Lower lobe of right lung (tissue), 2 donors: ENCODE measurements around the gene CADM4. TPM values are rescaled to one million over a fixed set of nuclear protein-coding genes. Genes with fewer than 3 reads are reported as not detected.

Experiments
- ATAC-seq, 2 donors: fragments of 200-7000 bp; cut with Tn5 transposase; one replicate each; pipeline ENCODE4 v1.9.1; 2020 to 2022; ENCODE audit warnings: mild to moderate bottlenecking in 2 of 2, moderate library complexity in 2 of 2
- DNase-seq: peaks from one replicate; pipeline ENCODE4 v3.0.0-alpha.2; 2020
- H3K27ac ChIP-seq: fragments of 200-600 bp; one replicate; pipeline ENCODE4 v1.8.0; 2022
- H3K27me3 ChIP-seq: fragments of 200-600 bp; one replicate; pipeline ENCODE4 v1.8.0; 2022; ENCODE audit warnings: low read depth
- H3K36me3 ChIP-seq: fragments of 200-600 bp; one replicate; pipeline ENCODE4 v1.8.0; 2022; ENCODE audit warnings: mild to moderate bottlenecking
- H3K4me1 ChIP-seq: fragments of 200-600 bp; one replicate; pipeline ENCODE4 v1.8.0; 2022
- H3K4me3 ChIP-seq: fragments of 200-600 bp; one replicate; pipeline ENCODE4 v1.8.0; 2022; ENCODE audit warnings: mild to moderate bottlenecking
- H3K9me3 ChIP-seq: fragments of 200-600 bp; one replicate; pipeline ENCODE4 v1.8.0; 2022
- intact Hi-C: fragments of 100-400 bp; cut with DNase I; formaldehyde crosslinking; loops from one replicate; pipeline ENCODE4 v1.11.0; 2022
- total RNA-seq: library from RNA; stranded (reverse); fragmentation: NEBNext Ultra II Directional; extraction: Animal tissue kit (Norgen Biotek cat#: 25700); gene quantifications from one replicate; pipeline ENCODE4 v1.2.1, GENCODE V29; 2021
- TF ChIP-seq, protein P1 (sequence below): fragments of 200-600 bp; IDR thresholded peaks from one replicate; pipeline ENCODE4 v1.8.0; 2022; ENCODE audit warnings: antibody characterized with exemption, mild to moderate bottlenecking
- donor health status: DM: no; HTN: yes; CAD: no; lungs with severe emphysema.

The CADM4 gene
- total RNA-seq, 1 donor from 2014 or later = 8.1 TPM

DNA sequence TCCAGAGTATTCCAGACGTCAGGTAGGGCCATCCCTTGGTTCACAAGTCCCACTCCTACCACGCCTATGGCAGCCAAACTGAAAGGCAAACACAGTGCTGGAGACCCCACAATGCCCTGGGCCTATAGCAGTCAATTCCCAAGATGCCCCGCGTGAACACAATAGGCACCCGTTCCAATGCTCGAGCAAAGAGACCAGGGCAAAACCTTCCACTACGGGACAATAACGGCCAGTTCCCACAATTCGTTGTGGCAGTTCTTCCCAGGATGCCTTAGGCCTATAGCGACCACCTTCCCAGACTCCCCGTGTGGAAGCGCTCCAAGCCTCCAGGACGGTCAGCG lies 20.8 kb downstream of the CADM4 start:
- DNase-seq = no peak
- Histone ChIP-seq H3K4me1 (peaks cover 18% of the 10 kb centered on the region), H3K4me3 (peak overlapping the region; percentile 97), H3K27me3 (no peaks in the 10 kb centered on the region), H3K27ac (peak overlapping the region; percentile 97), H3K36me3 (no peaks in the 10 kb centered on the region), H3K9me3 (no peaks in the 10 kb centered on the region)
- ATAC-seq = peak; percentile 40 to 67
- TF ChIP-seq, protein P1, sequence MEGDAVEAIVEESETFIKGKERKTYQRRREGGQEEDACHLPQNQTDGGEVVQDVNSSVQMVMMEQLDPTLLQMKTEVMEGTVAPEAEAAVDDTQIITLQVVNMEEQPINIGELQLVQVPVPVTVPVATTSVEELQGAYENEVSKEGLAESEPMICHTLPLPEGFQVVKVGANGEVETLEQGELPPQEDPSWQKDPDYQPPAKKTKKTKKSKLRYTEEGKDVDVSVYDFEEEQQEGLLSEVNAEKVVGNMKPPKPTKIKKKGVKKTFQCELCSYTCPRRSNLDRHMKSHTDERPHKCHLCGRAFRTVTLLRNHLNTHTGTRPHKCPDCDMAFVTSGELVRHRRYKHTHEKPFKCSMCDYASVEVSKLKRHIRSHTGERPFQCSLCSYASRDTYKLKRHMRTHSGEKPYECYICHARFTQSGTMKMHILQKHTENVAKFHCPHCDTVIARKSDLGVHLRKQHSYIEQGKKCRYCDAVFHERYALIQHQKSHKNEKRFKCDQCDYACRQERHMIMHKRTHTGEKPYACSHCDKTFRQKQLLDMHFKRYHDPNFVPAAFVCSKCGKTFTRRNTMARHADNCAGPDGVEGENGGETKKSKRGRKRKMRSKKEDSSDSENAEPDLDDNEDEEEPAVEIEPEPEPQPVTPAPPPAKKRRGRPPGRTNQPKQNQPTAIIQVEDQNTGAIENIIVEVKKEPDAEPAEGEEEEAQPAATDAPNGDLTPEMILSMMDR = no peak
- intact Hi-C loops = no loop called here

DNA sequence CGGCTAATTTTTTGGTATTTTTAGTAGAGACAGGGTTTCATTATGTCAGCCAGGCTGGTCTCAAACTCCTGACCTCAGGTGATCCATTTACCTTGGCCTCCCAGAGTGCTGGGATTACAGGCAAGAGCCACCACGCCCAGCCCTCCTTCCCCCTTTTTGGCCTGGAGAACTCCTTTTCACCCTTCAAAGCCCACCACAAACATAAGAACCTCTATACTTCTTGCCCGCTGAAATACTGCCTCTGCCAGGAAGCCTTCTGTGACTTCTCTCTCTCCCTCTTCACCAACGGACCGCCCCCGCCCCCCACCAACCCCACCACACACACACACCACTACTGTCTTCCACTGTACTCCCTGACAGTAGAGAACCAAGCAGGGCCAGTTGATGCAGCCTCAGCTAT lies 22.7 kb downstream of the CADM4 start:
- Histone ChIP-seq H3K27me3 (no peaks in the 10 kb centered on the region), H3K36me3 (peaks cover 14% of the 10 kb centered on the region), H3K4me1 (peaks cover 18% of the 10 kb centered on the region), H3K27ac (no peak overlapping the region), H3K4me3 (no peak overlapping the region), H3K9me3 (no peaks in the 10 kb centered on the region)
- intact Hi-C loops = no loop called here
- ATAC-seq (no peak), DNase-seq (no peak)
- TF ChIP-seq, protein P1 = no peak

DNA sequence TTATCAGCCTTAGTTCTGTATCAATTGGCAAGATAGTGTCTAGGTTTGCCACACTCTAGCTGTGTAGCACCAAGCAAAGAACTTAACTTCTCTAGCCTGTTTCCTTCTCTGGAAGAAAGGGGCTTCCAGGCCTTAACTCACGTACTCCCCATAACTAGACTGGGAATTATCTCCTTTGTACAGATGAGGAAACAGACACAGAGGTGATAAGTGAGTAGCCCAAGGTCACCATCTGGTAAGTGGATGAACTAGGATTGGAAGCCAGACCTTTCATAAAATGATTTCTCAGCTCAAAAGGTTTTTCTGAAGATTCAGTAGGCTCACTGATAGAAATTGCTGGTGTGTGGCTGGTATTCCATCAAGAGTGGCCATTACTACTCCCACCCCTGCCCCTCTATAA lies 23.3 kb downstream of the CADM4 start:
- intact Hi-C loops = no loop called here

DNA sequence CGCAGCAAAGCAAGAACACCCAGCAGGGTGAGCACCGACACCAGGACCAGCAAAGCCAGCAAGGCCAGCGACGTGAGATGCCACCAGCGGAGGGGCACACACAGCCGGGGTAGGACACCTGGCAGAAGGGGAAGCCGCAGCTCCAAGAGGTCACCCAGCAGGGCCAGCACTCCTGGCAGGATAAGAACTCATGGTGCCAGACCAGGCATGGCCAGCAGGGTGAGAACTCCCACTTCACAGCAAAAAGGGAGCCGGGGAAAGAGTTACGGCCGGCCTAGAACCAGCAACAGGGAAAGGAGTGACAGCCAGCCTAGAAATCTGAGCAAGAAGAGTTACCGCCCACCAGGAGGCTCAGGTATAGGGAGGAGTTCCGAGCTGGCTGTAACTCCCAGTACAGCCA lies 27.3 kb downstream of the CADM4 start:
- Histone ChIP-seq H3K9me3 (no peaks in the 10 kb centered on the region), H3K27ac (no peak overlapping the region), H3K27me3 (no peaks in the 10 kb centered on the region), H3K36me3 (peaks cover 18% of the 10 kb centered on the region), H3K4me3 (no peak overlapping the region), H3K4me1 (no peaks in the 10 kb centered on the region)
- ATAC-seq = no peak
- DNase-seq = no peak
- TF ChIP-seq, protein P1 = no peak
- intact Hi-C loops = no loop called here

More for the DNA sequence above, 23.3 kb downstream of the CADM4 start:
- H3K4me3 ChIP-seq = no peak overlapping the region
- H3K4me1 ChIP-seq = peaks cover 18% of the 10 kb centered on the region
- H3K27me3 ChIP-seq = no peaks in the 10 kb centered on the region
- H3K27ac ChIP-seq = no peak overlapping the region
- no peak for DNase-seq
- TF ChIP-seq, protein P1 = no peak
- peaks cover 18% of the 10 kb centered on the region for H3K36me3 ChIP-seq
- ATAC-seq = no peak
- H3K9me3 ChIP-seq = no peaks in the 10 kb centered on the region

DNA sequence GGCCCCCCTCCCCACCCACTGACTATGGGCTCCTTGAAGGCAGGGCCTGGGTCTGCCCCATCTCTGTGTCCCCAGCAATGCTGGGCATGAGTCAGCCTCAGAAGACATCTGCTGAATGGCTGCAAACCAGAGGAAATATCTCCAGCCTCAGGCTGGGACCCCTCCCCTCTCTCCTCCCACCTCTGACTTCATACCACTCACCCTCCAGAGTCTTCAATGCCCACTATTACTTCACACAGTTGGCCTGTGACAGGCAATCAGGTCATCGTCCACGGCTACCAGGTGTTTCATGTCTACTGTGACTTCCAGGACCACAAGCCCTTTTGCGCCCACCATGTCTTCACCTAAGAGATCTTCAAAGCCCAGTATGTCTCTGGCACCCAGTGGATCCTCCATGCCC lies 27.9 kb downstream of the CADM4 start, which contains the start of gene SRRM5:
Gene SRRM5 (plus strand): TSS at position 301 of the 400 bp plus-strand sequence. CDS start 34 bp downstream, at position 335.
- no peaks in the 10 kb centered on the region for H3K9me3 ChIP-seq
- no peaks in the 10 kb centered on the region for H3K27me3 ChIP-seq
- intact Hi-C loops = no loop called here
- no peak for DNase-seq
- peaks cover 21% of the 10 kb centered on the region for H3K36me3 ChIP-seq
- no peaks in the 10 kb centered on the region for H3K4me1 ChIP-seq
- no peak for ATAC-seq
- H3K27ac ChIP-seq = no peak within 1 kb of the TSS
- H3K4me3 ChIP-seq = no peak within 1 kb of the TSS
- TF ChIP-seq, protein P1 = no peak

DNA sequence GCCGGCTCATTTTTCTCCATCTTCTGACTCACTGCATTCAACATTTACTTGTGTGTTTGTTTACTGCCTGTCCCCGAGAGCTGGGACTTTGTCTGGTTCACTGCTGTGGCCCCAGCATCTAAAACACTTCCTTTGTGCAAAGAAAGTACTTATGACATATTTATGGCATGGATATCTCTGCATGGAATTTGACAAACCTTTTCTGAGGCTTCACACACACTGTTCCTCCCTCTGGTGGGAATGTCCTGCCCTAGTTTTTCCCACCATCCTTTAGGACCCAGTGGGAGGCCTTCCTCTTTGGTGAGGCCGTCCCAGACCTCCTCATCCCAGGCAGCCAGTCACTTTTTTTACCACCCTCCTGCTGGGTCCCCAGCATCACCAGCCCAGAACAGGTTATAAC lies 29.2 kb downstream of the CADM4 start:
- Histone ChIP-seq H3K27ac (no peak overlapping the region), H3K36me3 (peaks cover 22% of the 10 kb centered on the region), H3K4me3 (no peak overlapping the region), H3K4me1 (no peaks in the 10 kb centered on the region), H3K27me3 (no peaks in the 10 kb centered on the region), H3K9me3 (no peaks in the 10 kb centered on the region)
- no peak for ATAC-seq
- intact Hi-C loops = no loop called here
- DNase-seq = no peak
- TF ChIP-seq, protein P1 = no peak
